CD14-positive monocyte (primary cell): ENCODE results near the gene GRHPR. TPM values are rescaled to one million over a fixed set of nuclear protein-coding genes. Genes with fewer than 3 reads are reported as not detected.

Experiments used
- DNase-seq, 3 donors: peaks; one replicate each; pipeline ENCODE4 v3.0.0-alpha.2; 2011 to 2022
- H2AFZ ChIP-seq: 2 replicates; pipeline ENCODE4 v1.6.0; 2012; ENCODE audit warnings: mild to moderate bottlenecking, low read depth, low read length, inconsistent platforms; ENCODE audit not compliant: insufficient read depth, poor library complexity, severe bottlenecking
- H3K27ac ChIP-seq, 2 donors: 1 replicate in 1 of 2; 2 replicates in 1 of 2; pipeline ENCODE4 v1.5.1; 2012 to 2013; ENCODE audit warnings: low read length in 2 of 2, control low read depth in 1 of 2, inconsistent platforms in 1 of 2, low read depth in 1 of 2, mild to moderate bottlenecking in 1 of 2
- H3K27me3 ChIP-seq, 2 donors: one replicate each; pipeline versions ENCODE4 v1.6.0 to v1.6.1; 2011 to 2013; ENCODE audit warnings: low read length in 2 of 2; ENCODE audit not compliant: control insufficient read depth in 2 of 2, insufficient read depth in 2 of 2
- H3K36me3 ChIP-seq, 2 donors: replicated peaks in 1 of 2; 1 replicate in 1 of 2; 2 replicates in 1 of 2; pipeline versions ENCODE4 v1.5.1 to v1.6.1; 2012 to 2013; ENCODE audit warnings: low read length in 2 of 2, control low read depth in 1 of 2, inconsistent platforms in 1 of 2, mild to moderate bottlenecking in 1 of 2; ENCODE audit not compliant: insufficient read depth in 2 of 2, control insufficient read depth in 1 of 2
- H3K4me1 ChIP-seq, 2 donors: 1 replicate in 1 of 2; 2 replicates in 1 of 2; pipeline versions ENCODE4 v1.5.1 to v1.6.1; 2012 to 2013; ENCODE audit warnings: low read length in 2 of 2, control low read depth in 1 of 2, inconsistent platforms in 1 of 2, mild to moderate bottlenecking in 1 of 2, moderate library complexity in 1 of 2; ENCODE audit not compliant: insufficient read depth in 2 of 2, control insufficient read depth in 1 of 2
- H3K4me2 ChIP-seq: replicated peaks from 2 replicates; pipeline ENCODE3; 2012; ENCODE audit warnings: low read length, moderate library complexity, mild to moderate bottlenecking; ENCODE audit not compliant: poor library complexity, severe bottlenecking; ENCODE audit errors: extremely low read depth
- H3K4me3 ChIP-seq, 3 experiments: fragments of 200-600 bp in 1 of 3; sonication (generic) in 1 of 3; replicated peaks in 1 of 3; 1 replicate in 2 of 3; 2 replicates in 1 of 3; pipeline ENCODE4 v1.5.1; 2011 to 2013; ENCODE audit warnings: low read length in 3 of 3, mild to moderate bottlenecking in 3 of 3, control low read depth in 2 of 3, low read depth in 2 of 3, inconsistent platforms in 1 of 3, moderate library complexity in 1 of 3
- H3K79me2 ChIP-seq: 2 replicates; pipeline ENCODE4 v1.6.0; 2012; ENCODE audit warnings: mild to moderate bottlenecking, control low read depth, inconsistent platforms, low read length, moderate library complexity; ENCODE audit not compliant: insufficient read depth
- H3K9ac ChIP-seq: 2 replicates; pipeline ENCODE4 v1.6.0; 2017; ENCODE audit warnings: low read length, mild to moderate bottlenecking; ENCODE audit not compliant: insufficient read depth, poor library complexity, severe bottlenecking
- H3K9me3 ChIP-seq, 2 donors: replicated peaks in 1 of 2; 1 replicate in 1 of 2; 2 replicates in 1 of 2; pipeline versions ENCODE4 v1.5.1 to v1.6.1; 2012 to 2013; ENCODE audit warnings: low read length in 2 of 2, control low read depth in 1 of 2; ENCODE audit not compliant: control insufficient read depth in 1 of 2, insufficient read depth in 1 of 2
- H4K20me1 ChIP-seq: 2 replicates; pipeline ENCODE4 v1.6.0; 2012; ENCODE audit warnings: mild to moderate bottlenecking, low read length, control low read depth, moderate library complexity; ENCODE audit not compliant: insufficient read depth
- H3K27ac Mint-ChIP-seq, 7 donors: one replicate each; pipeline ENCODE4 v1.8.0; 2020; ENCODE audit warnings: mild to moderate bottlenecking in 7 of 7, mixed read lengths in 7 of 7, moderate library complexity in 6 of 7, inconsistent platforms in 2 of 7
- H3K27me3 Mint-ChIP-seq, 3 donors: one replicate each; pipeline ENCODE4 v1.8.0; 2021 to 2022; ENCODE audit warnings: low read depth in 3 of 3, mild to moderate bottlenecking in 3 of 3, mixed read lengths in 3 of 3, moderate library complexity in 3 of 3, inconsistent platforms in 1 of 3
- H3K36me3 Mint-ChIP-seq, 2 donors: one replicate each; pipeline ENCODE4 v1.8.0; 2020; ENCODE audit warnings: mixed read lengths in 2 of 2, inconsistent platforms in 1 of 2, mild to moderate bottlenecking in 1 of 2
- H3K4me1 Mint-ChIP-seq: one replicate; pipeline ENCODE4 v1.8.0; 2020; ENCODE audit warnings: mild to moderate bottlenecking, mixed read lengths
- H3K4me3 Mint-ChIP-seq, 2 donors: one replicate each; pipeline ENCODE4 v1.8.0; 2020; ENCODE audit warnings: mild to moderate bottlenecking in 2 of 2, mixed read lengths in 2 of 2, moderate library complexity in 1 of 2
- H3K9me3 Mint-ChIP-seq, 7 donors: one replicate each; pipeline ENCODE4 v1.8.0; 2020 to 2022; ENCODE audit warnings: mixed read lengths in 7 of 7, mild to moderate bottlenecking in 6 of 7, moderate library complexity in 6 of 7, inconsistent platforms in 2 of 7
- WGBS: methylation state at CpG from one replicate; pipeline ENCODE4 v1.1.5; 2013; ENCODE audit warnings: missing lambda C conversion rate; ENCODE audit not compliant: insufficient coverage; 5-methylcytosine and 5-hydroxymethylcytosine counted together
- intact Hi-C, 2 donors: fragments of 100-400 bp; cut with micrococcal nuclease; formaldehyde crosslinking; loops; one replicate each; pipeline versions ENCODE4 v1.15.0 to v1.15.1; 2023
- polyA plus RNA-seq, 3 donors: library from polyadenylated mRNA; depleted of rRNA in 1 of 3; unstranded in 2 of 3; stranded (reverse) in 1 of 3; fragments of 300-500 nt in 2 of 3; fragments of >200 nt in 1 of 3; fragmentation: Illumina TruSeq in 2 of 3; gene quantifications; 1 replicate in 2 of 3; 2 replicates in 1 of 3; pipeline ENCODE4 v1.2.3, GENCODE V29; 2012 to 2021
- TF ChIP-seq, protein P1 (sequence below): fragments of 200-600 bp; IDR thresholded peaks from one replicate; pipeline ENCODE4 v1.8.0; 2022; ENCODE audit warnings: antibody characterized with exemption, mild to moderate bottlenecking

The GRHPR gene
- polyA plus RNA-seq, 3 donors, result 73.8 to 96.6 (median 80.9) TPM

DNA sequence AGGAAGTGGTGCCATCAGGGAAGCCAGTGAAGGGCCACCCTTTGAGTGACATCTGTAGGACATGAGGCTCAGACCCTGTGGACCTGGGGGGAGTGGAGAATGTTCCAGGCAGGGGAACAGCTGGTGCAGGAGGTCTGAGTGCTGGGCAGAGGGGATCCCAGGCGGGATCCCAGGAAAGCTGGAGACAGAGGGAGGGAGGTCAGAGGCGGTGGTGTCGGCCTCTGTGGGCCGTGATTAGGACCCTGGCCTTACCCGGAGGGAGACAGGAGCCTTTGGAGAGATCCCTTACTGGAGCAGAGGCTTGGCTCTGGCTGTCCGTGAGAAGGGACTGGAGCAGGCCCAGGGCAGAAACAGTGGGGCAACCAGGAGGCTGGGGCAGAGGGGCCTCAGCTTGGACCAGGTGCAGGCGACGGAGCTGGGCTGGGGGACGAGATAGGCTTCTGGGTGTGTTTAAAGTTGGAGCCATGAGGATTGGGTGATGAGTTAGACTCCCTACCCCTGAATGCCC lies 12.1 kb upstream of the GRHPR start:
- no peaks in the 10 kb centered on the region for H3K9me3 Mint-ChIP-seq
- no peak for DNase-seq
- Histone ChIP-seq H3K9me3 (no peaks in the 10 kb centered on the region), H3K4me2 (no peak overlapping the region), H2AFZ (no peak overlapping the region), H3K79me2 (no peaks in the 10 kb centered on the region), H3K36me3 (no peaks in the 10 kb centered on the region), H3K9ac (no peak overlapping the region), H3K27ac (no peak overlapping the region), H3K4me1 (peaks cover 0 to 4% of the 10 kb centered on the region in 2 donors), H3K4me3 (no peak overlapping the region), H4K20me1 (no peaks in the 10 kb centered on the region), H3K27me3 (no peaks in the 10 kb centered on the region)
- peaks cover 0 to 4% (median 3%) of the 10 kb centered on the region in 3 donors for H3K27me3 Mint-ChIP-seq
- H3K4me3 Mint-ChIP-seq, result no peak overlapping the region
- H3K4me1 Mint-ChIP-seq, result peaks cover 4% of the 10 kb centered on the region
- H3K27ac Mint-ChIP-seq, result no peak overlapping the region
- WGBS, result 95% methylated on average over 6 of the region's 9 CpGs
- TF ChIP-seq, protein P1, sequence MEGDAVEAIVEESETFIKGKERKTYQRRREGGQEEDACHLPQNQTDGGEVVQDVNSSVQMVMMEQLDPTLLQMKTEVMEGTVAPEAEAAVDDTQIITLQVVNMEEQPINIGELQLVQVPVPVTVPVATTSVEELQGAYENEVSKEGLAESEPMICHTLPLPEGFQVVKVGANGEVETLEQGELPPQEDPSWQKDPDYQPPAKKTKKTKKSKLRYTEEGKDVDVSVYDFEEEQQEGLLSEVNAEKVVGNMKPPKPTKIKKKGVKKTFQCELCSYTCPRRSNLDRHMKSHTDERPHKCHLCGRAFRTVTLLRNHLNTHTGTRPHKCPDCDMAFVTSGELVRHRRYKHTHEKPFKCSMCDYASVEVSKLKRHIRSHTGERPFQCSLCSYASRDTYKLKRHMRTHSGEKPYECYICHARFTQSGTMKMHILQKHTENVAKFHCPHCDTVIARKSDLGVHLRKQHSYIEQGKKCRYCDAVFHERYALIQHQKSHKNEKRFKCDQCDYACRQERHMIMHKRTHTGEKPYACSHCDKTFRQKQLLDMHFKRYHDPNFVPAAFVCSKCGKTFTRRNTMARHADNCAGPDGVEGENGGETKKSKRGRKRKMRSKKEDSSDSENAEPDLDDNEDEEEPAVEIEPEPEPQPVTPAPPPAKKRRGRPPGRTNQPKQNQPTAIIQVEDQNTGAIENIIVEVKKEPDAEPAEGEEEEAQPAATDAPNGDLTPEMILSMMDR, result no peak
- intact Hi-C loops, result no loop called here
- H3K36me3 Mint-ChIP-seq, result no peaks in the 10 kb centered on the region

DNA sequence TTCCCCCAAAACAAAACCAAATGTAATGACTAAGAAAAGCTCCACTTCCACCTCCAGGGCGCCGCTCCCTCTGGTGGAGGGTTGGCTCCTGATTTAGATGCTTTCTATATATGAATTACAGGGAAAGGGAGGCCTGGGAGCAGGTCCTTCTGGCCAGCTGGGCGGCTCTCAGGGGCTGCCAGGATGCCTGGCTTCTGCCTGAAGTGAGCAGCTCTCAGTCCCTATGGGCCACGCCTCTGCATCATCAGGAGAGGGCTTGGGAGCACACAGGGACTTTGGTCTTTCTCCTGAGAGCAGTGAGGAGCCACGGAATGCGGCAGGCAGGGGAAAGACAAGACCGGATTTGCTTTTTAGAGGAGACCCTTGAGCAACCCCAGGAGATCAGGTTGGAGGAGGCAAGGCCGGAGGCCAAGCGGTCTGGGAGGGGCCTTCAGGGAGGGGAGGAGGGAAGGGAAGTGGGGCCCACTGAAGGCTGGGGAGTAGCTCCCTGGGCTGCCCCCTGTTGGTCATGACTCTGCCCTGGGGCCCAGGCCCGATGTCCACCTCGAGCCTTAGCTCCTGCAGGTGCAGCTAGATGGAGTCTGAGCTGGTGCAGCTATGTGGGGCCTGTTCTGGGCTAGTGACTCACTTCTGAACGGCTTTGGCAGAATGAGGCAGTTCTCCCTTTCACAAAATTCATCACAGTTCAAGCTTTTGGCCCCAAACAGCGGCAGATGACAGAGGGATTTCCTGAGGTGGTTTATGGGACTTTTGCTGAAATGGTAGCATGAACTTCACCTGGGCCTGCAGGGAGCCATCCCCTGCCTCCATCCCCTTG lies 11.3 kb upstream of the GRHPR start:
- Mint-ChIP-seq H3K4me1 (peaks cover 6% of the 10 kb centered on the region), H3K9me3 (no peaks in the 10 kb centered on the region), H3K36me3 (no peaks in the 10 kb centered on the region), H3K27me3 (peaks cover 0 to 5% (median 3%) of the 10 kb centered on the region in 3 donors), H3K4me3 (no peak overlapping the region), H3K27ac (peak overlapping the region in 2 of 7 donors; percentile 45 to 50)
- Histone ChIP-seq H3K4me3 (no peak overlapping the region), H3K27ac (no peak overlapping the region), H2AFZ (no peak overlapping the region), H3K4me1 (peaks cover 0 to 6% of the 10 kb centered on the region in 2 donors), H3K27me3 (no peaks in the 10 kb centered on the region), H3K9ac (no peak overlapping the region), H3K36me3 (no peaks in the 10 kb centered on the region), H3K79me2 (no peaks in the 10 kb centered on the region), H4K20me1 (no peaks in the 10 kb centered on the region), H3K4me2 (no peak overlapping the region), H3K9me3 (no peaks in the 10 kb centered on the region)
- 94% methylated on average over 7 of the region's 13 CpGs for WGBS
- no peak for DNase-seq
- TF ChIP-seq, protein P1, result no peak
- intact Hi-C loops, result no loop called here
